GM12892 (cell line): Measurements from ENCODE around the gene TMC8.

Experiments
- DNase-seq: peaks from one replicate; pipeline ENCODE4 v3.0.0; 2011; ENCODE audit not compliant: insufficient read length
- FAIRE-seq: peaks from 2 replicates; lab custom pipeline; 2011; peaks lifted over from hg19 to GRCh38; lab: Jason Lieb, UNC
- POLR2A ChIP-seq: IDR thresholded peaks from 2 replicates; pipeline ENCODE4 v1.6.1; 2011; ENCODE audit warnings: low read depth, low read length, control low read depth
- POLR2AphosphoS5 ChIP-seq: IDR thresholded peaks from 2 replicates; pipeline ENCODE4 v1.6.1; 2011; ENCODE audit warnings: low read depth, low read length, control low read depth
- TAF1 ChIP-seq: IDR thresholded peaks from 2 replicates; pipeline ENCODE4 v1.6.1; 2011; ENCODE audit warnings: low read depth, mild to moderate bottlenecking, control low read depth, low read length, borderline replicate concordance

Gene TMC8

DNA sequence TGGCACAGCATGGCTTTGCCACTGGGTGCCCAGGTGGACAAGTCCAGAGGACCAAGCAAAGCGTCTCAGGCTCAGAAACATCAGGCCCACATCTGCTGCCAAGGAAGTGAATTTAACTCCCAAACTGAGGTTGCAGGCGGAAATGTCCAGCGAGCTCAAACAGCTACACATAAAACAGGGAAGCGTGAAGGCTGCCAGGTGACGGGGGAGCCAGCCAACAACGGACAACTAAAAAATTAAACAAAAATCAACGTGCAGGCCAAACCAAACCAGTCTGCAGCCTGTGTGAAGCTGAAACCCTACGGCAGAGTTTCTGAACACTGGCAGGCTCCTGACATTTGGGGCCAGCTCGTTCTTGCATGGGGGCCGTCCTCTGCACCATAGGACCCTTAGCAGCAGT is 53.8 kb downstream of the TMC8 start:
- no peak for TF ChIP-seq POLR2A

DNA sequence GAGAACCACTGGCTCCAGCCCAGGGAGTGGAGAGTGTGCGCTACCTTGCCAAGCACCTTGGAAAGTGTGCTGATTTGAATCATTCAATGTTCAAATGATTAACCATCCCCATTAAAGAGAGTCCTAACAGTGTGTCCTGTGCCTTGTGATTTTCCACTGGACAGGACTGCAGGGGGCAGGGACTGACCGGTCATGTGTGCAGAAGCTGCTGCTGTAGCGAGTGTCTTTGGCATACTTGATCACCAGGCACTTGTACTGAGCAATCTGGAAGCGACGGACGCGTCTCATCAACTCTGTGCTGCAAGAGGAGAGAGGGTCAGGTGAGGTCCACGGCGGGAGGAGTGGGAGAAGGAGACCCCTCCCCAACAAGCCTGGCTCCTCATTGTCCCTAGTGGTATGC is 54.3 kb downstream of the TMC8 start:
- TF ChIP-seq POLR2A = no peak
- no peak for TF ChIP-seq TAF1
- no peak for TF ChIP-seq POLR2AphosphoS5
- FAIRE-seq (no peak), DNase-seq (no peak)

More for the DNA sequence above, 53.8 kb downstream of the TMC8 start:
- no peak for FAIRE-seq
- DNase-seq = no peak

DNA sequence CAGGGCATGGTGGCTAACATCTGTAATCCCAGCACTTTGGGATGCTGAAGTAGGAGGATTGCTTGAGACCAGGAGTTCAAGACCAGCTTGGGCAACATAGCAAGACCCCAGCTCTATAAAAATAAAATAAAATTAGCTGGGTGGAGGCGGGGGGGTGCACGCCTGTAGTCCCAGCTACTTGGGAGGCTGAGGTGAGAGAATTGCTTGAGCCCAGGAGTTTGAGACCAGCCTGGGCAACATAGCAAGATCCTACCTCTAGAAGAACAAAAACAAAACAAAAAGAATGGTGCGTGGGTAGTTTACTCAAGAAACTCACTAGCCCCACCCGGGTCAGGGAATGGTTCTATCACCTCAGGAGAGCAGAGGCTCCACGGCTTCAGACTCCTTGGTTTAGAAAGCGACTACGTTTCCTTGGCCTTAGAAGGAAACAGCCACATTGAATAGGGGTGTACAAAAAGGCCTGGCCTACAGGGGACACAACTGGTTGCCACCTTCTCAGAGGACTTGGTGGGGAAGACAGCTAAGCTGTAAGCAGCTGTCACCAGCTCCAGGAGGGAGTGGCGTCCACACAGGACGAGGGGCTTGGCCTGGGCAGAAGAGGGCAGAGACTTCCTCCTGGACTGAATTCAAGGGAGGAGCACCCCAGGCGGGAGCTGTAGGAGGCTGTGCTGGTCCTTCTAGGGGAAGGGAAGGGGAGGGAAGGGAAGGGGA is 55.6 kb downstream of the TMC8 start:
- no peak for DNase-seq

DNA sequence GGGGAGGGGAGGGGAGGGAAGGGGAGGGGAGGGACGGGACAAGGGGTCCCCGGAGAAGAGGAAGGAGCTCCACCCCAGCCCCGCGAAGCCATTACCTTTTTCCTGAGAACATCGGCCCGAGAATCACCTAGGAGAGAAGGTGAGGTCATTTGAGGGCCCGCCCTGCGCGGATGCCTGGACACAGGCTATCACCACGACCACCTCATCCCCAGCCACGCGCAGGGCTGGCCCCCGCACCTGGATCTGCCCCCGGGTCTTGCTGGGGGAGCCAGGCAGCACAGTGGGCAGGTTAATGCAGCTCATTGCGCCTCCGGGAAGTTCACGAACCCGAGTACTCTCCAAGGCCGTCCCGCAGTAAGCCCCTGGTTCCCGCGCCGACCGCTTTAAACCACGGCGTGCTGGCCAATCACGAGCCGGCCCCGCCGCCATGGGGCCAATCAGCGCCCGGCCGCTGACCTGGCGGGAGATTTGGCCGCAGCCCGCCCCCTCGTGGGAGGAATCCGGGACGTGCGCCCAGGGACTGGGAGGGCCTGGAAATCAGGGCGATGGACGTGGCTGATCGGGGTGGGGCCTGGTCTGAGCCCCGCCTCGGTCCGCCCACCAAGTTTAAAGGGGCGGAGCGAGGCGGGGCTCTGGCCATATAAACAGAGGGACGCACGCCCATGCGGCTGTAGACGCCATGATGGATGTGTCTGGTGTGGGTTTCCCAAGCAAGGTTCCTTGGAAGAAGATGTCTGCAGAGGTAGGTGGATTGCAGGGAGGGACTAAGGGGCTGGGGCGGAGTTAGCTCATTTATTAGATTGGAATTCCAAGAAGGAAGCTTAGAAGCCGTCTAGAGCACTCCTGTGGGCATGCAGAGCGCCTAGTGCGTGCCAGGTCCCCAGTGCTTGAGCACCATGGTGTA is 56.4 kb downstream of the TMC8 start, which contains the start of the genes AFMID and TK1:
AFMID (plus strand) TSS at position 671 of the 904 bp plus-strand sequence; CDS start at position 680, 9 bp downstream.
TK1 (minus strand) TSS at position 361 of the 904 bp plus-strand sequence; CDS start at position 303, 58 bp downstream.
- TF ChIP-seq POLR2AphosphoS5 (peak; percentile 96), POLR2A (peak; percentile 96), TAF1 (peak; percentile 18; the same call in 1 of the 2 replicates)
- peak; percentile 99 for DNase-seq
- FAIRE-seq = peak; percentile 98

More for the DNA sequence above, 55.6 kb downstream of the TMC8 start:
- FAIRE-seq = no peak
- TF ChIP-seq POLR2A = no peak
- no peak for TF ChIP-seq POLR2AphosphoS5
- no peak for TF ChIP-seq TAF1
